GM23338 (cell line): ENCODE data around the gene DPH7. TPM values are rescaled to one million over a fixed set of nuclear protein-coding genes. Genes with fewer than 3 reads are reported as not detected.
A peak's percentile ranks its signal among the peaks of the same experiment; 100 is the strongest.
"Not testable (repeated sequence)": the region's sequence is repeated elsewhere in the genome, so short reads cannot be mapped to it uniquely, and the experiment has no call there.

Experiments
- ATAC-seq: fragments of 200-7000 bp; cut with Tn5 transposase; 3 replicates; pipeline ENCODE4 v1.9.1; 2020
- DNase-seq: peaks from one replicate; pipeline ENCODE4 v3.0.0-alpha.2; 2015; ENCODE audit warnings: low spot score
- H2AFZ ChIP-seq: fragments of 200-600 bp; sonication (generic); 2 replicates; pipeline ENCODE4 v1.8.0; 2016; ENCODE audit warnings: antibody characterized with exemption, mild to moderate bottlenecking, moderate library complexity
- H3F3A ChIP-seq: fragments of 200-600 bp; sonication (generic); replicated peaks from 2 replicates; pipeline ENCODE4 v1.8.0; 2017; ENCODE audit warnings: antibody characterized with exemption, mixed run types, low read depth
- H3K27ac ChIP-seq: fragments of 200-600 bp; sonication (generic); 2 replicates; pipeline ENCODE4 v1.6.1; 2016; ENCODE audit warnings: low read depth
- H3K27me3 ChIP-seq: fragments of 200-600 bp; sonication (generic); 2 replicates; pipeline ENCODE4 v1.8.0; 2016; ENCODE audit warnings: mild to moderate bottlenecking, mixed run types, moderate library complexity; ENCODE audit not compliant: insufficient read depth
- H3K36me3 ChIP-seq: fragments of 200-600 bp; sonication (generic); 2 replicates; pipeline ENCODE4 v1.8.0; 2016; ENCODE audit warnings: mild to moderate bottlenecking; ENCODE audit not compliant: insufficient read depth
- H3K4me1 ChIP-seq: fragments of 200-600 bp; sonication (generic); 2 replicates; pipeline ENCODE4 v1.8.0; 2016; ENCODE audit warnings: mild to moderate bottlenecking, moderate library complexity; ENCODE audit not compliant: insufficient read depth
- H3K4me2 ChIP-seq: fragments of 200-600 bp; sonication (generic); 2 replicates; pipeline ENCODE4 v1.7.1; 2017; ENCODE audit warnings: mixed run types
- H3K4me3 ChIP-seq: fragments of 200-600 bp; sonication (generic); 2 replicates; pipeline ENCODE4 v1.6.1; 2016; ENCODE audit warnings: mixed run types
- H3K79me2 ChIP-seq: fragments of 200-600 bp; sonication (generic); replicated peaks from 2 replicates; pipeline ENCODE4 v1.8.0; 2017; ENCODE audit warnings: mild to moderate bottlenecking; ENCODE audit not compliant: insufficient read depth
- H3K9me2 ChIP-seq: fragments of 200-600 bp; sonication (generic); 2 replicates; pipeline ENCODE4 v1.8.0; 2017; ENCODE audit not compliant: insufficient read depth
- H4K20me1 ChIP-seq: fragments of 200-600 bp; sonication (generic); replicated peaks from 2 replicates; pipeline ENCODE4 v1.8.0; 2017; ENCODE audit warnings: mild to moderate bottlenecking; ENCODE audit not compliant: insufficient read depth
- H3K27ac Mint-ChIP-seq: 2 replicates; pipeline ENCODE4 v1.8.0; 2020; ENCODE audit warnings: inconsistent platforms, mild to moderate bottlenecking, moderate library complexity, mixed read lengths
- H3K27me3 Mint-ChIP-seq: 3 replicates; pipeline ENCODE4 v1.8.0; 2022; ENCODE audit warnings: low read depth, mild to moderate bottlenecking, moderate library complexity, mixed read lengths, inconsistent platforms; ENCODE audit not compliant: insufficient read depth, poor library complexity
- H3K36me3 Mint-ChIP-seq: 3 replicates; pipeline ENCODE4 v1.8.0; 2021; ENCODE audit warnings: low read depth, mild to moderate bottlenecking, inconsistent platforms, moderate library complexity, mixed read lengths
- H3K4me1 Mint-ChIP-seq: 3 replicates; pipeline ENCODE4 v1.8.0; 2020; ENCODE audit warnings: mild to moderate bottlenecking, inconsistent platforms, mixed read lengths
- H3K4me3 Mint-ChIP-seq: 3 replicates; pipeline ENCODE4 v1.8.0; 2021; ENCODE audit warnings: moderate library complexity, mild to moderate bottlenecking, inconsistent platforms, mixed read lengths
- H3K9me3 Mint-ChIP-seq: 3 replicates; pipeline ENCODE4 v1.8.0; 2020; ENCODE audit warnings: moderate library complexity, mild to moderate bottlenecking, inconsistent platforms, mixed read lengths
- CREB1 ChIP-seq: fragments of 250-450 bp; sonication (Bioruptor Pico); IDR thresholded peaks from 2 replicates; pipeline ENCODE4 v1.5.0; 2020; ENCODE audit warnings: low read depth, mild to moderate bottlenecking, moderate library complexity
- CTCF ChIP-seq, 2 experiments: fragments of 200-600 bp in 1 of 2; sonication (generic) in 1 of 2; conservative IDR thresholded peaks; 2 replicates each; pipeline versions ENCODE4 v1.5.1 to v1.6.1; 2016 to 2017; ENCODE audit warnings: antibody characterized with exemption in 2 of 2, low read depth in 2 of 2, mild to moderate bottlenecking in 2 of 2, moderate library complexity in 1 of 2
- EZH2 ChIP-seq: fragments of 200-600 bp; sonication (generic); IDR thresholded peaks from one replicate; pipeline ENCODE4 v1.8.0; 2017; ENCODE audit warnings: antibody characterized with exemption, mild to moderate bottlenecking, low read depth; ENCODE audit not compliant: unreplicated experiment
- NANOG ChIP-seq: IDR thresholded peaks from 2 replicates; pipeline ENCODE4 v1.6.1; 2016; ENCODE audit warnings: antibody characterized with exemption, borderline replicate concordance
- REST ChIP-seq: IDR thresholded peaks from one replicate; pipeline ENCODE4 v1.6.1; 2018; ENCODE audit warnings: antibody characterized with exemption; ENCODE audit not compliant: unreplicated experiment
- ZNF114 ChIP-seq: fragments of 250-450 bp; sonication (Bioruptor Pico); IDR thresholded peaks from 2 replicates; pipeline ENCODE4 v1.5.0; 2020; ENCODE audit warnings: mild to moderate bottlenecking, moderate library complexity
- polyA plus RNA-seq: library from polyadenylated mRNA; unstranded; fragments of >200 nt; fragmentation: Nextera tagmentation; extraction: Ambion mirVana; gene quantifications from 2 replicates; pipeline ENCODE4 v1.2.1, GENCODE V29; 2016
- total RNA-seq: library from RNA; depleted of rRNA; stranded (reverse); fragments of >200 nt; shearing (Covaris generic); gene quantifications from 2 replicates; pipeline ENCODE4 v1.2.3, GENCODE V29; 2014

DPH7 gene
- total and polyA plus RNA-seq, 2 experiments from 2014 or later: 44.5 to 68.8 TPM

- Histone ChIP-seq H3K9me2 (no peaks in the 10 kb centered on the region), H3K27me3 (no peaks in the 10 kb centered on the region), H3K27ac (no peak overlapping the region), H3F3A (0 out of 2 replicates have a peak, but pooled peaks cover 5% of the 10 kb centered on the region), H3K36me3 (no peaks in the 10 kb centered on the region; the same call in 1 of the 2 replicates), H3K4me1 (no peaks in the 10 kb centered on the region), H2AFZ (peak overlapping the region; percentile 85), H3K4me3 (no peak overlapping the region), H3K4me2 (no peak overlapping the region), H3K79me2 (no peaks in the 10 kb centered on the region), H4K20me1 (no peaks in the 10 kb centered on the region)
- H3K4me1 Mint-ChIP-seq: no peaks in the 10 kb centered on the region; the same call in 2 of the 3 replicates
- peaks cover 8% of the 10 kb centered on the region; the same call in 2 of the 3 replicates for H3K36me3 Mint-ChIP-seq
- TF ChIP-seq CTCF (conservative IDR thresholded peaks at IDR 0.05; ENCODE audit: low read depth in 2 of 2) (peak; percentile 65 to 66), EZH2 (no peak)
- H3K9me3 Mint-ChIP-seq: peaks cover 22% of the 10 kb centered on the region
- peak; percentile 88 for ATAC-seq
- peaks cover 10% of the 10 kb centered on the region for H3K27me3 Mint-ChIP-seq
- H3K4me3 Mint-ChIP-seq: no peak overlapping the region
- no peak overlapping the region for H3K27ac Mint-ChIP-seq
- peak; percentile 84 for DNase-seq
Observed at GRCh38 chr9:137534256-137535119, 44.2 kb downstream of the DPH7 start.

- H2AFZ ChIP-seq, H3K4me1 ChIP-seq, H3K4me3 ChIP-seq, H3K9me2 ChIP-seq, ATAC-seq, H3K27me3 ChIP-seq, H3K27ac ChIP-seq, H3F3A ChIP-seq, H3K36me3 ChIP-seq, H3K79me2 ChIP-seq, H3K4me1 Mint-ChIP-seq, H3K4me2 ChIP-seq, H3K4me3 Mint-ChIP-seq, H3K27ac Mint-ChIP-seq, H4K20me1 ChIP-seq, H3K36me3 Mint-ChIP-seq, DNase-seq: not testable (repeated sequence)
- Mint-ChIP-seq H3K9me3 (peaks cover 22% of the 10 kb centered on the region), H3K27me3 (peaks cover 11% of the 10 kb centered on the region)
Observed at GRCh38 chr9:137532891-137533468, 45.7 kb downstream of the DPH7 start.

GRCh38 chr9:137531099-137531765, 47.5 kb downstream of the DPH7 start:
- DNase-seq (no peak), ATAC-seq (no peak)
- Mint-ChIP-seq H3K4me1 (no peaks in the 10 kb centered on the region; the same call in 2 of the 3 replicates), H3K27me3 (peaks cover 11% of the 10 kb centered on the region), H3K9me3 (peaks cover 22% of the 10 kb centered on the region), H3K4me3 (no peak overlapping the region), H3K27ac (no peak overlapping the region), H3K36me3 (peaks cover 8% of the 10 kb centered on the region; the same call in 1 of the 3 replicates)
- H3K27ac ChIP-seq: no peak overlapping the region
- no peaks in the 10 kb centered on the region; the same call in 1 of the 2 replicates for H3K36me3 ChIP-seq
- no peak overlapping the region for H2AFZ ChIP-seq
- H3K9me2 ChIP-seq: no peaks in the 10 kb centered on the region
- no peak overlapping the region for H3K4me3 ChIP-seq
- no peak overlapping the region for H3K4me2 ChIP-seq
- H3K4me1 ChIP-seq: no peaks in the 10 kb centered on the region
- H3K79me2 ChIP-seq: no peaks in the 10 kb centered on the region
- H3K27me3 ChIP-seq: no peaks in the 10 kb centered on the region
- 0 out of 2 replicates have a peak, but pooled peaks cover 5% of the 10 kb centered on the region for H3F3A ChIP-seq
- no peaks in the 10 kb centered on the region for H4K20me1 ChIP-seq
- no peak for TF ChIP-seq CREB1 (CRISPR knock-in tag)
- TF ChIP-seq REST: no peak
- TF ChIP-seq NANOG: no peak
- TF ChIP-seq ZNF114 (CRISPR knock-in tag): no peak
